Osteoblast (primary cell): Measurements from ENCODE around the gene ADRM1. TPM values are rescaled to one million over a fixed set of nuclear protein-coding genes. Genes with fewer than 3 reads are reported as not detected.

Source experiments
- DNase-seq: peaks from one replicate; pipeline ENCODE4 v3.0.0; 2011; ENCODE audit warnings: low spot score, mixed read lengths; ENCODE audit not compliant: insufficient read length; ENCODE audit errors: missing footprints
- H2AFZ ChIP-seq: 2 replicates; pipeline ENCODE4 v1.6.0; 2011; ENCODE audit warnings: mild to moderate bottlenecking, low read length
- H3K27ac ChIP-seq: 2 replicates; pipeline ENCODE4 v1.5.1; 2011; ENCODE audit warnings: mild to moderate bottlenecking, low read depth, low read length, moderate library complexity
- H3K27me3 ChIP-seq: 2 replicates; pipeline ENCODE4 v1.6.0; 2012; ENCODE audit warnings: mild to moderate bottlenecking, control low read depth, inconsistent platforms, low read length, moderate library complexity; ENCODE audit not compliant: insufficient read depth
- H3K36me3 ChIP-seq: 2 replicates; pipeline ENCODE4 v1.5.1; 2011; ENCODE audit warnings: mild to moderate bottlenecking, low read length, control low read depth, moderate library complexity; ENCODE audit not compliant: insufficient read depth
- H3K4me1 ChIP-seq: 2 replicates; pipeline ENCODE4 v1.5.1; 2011; ENCODE audit warnings: mild to moderate bottlenecking, low read length, control low read depth, moderate library complexity; ENCODE audit not compliant: insufficient read depth
- H3K4me2 ChIP-seq: 2 replicates; pipeline ENCODE4 v1.6.0; 2011; ENCODE audit warnings: mild to moderate bottlenecking, low read length; ENCODE audit not compliant: insufficient read depth
- H3K4me3 ChIP-seq: fragments of 200-600 bp; sonication (generic); 3 replicates; pipeline ENCODE4 v1.5.1; 2012; ENCODE audit warnings: mild to moderate bottlenecking, low read length, inconsistent platforms; ENCODE audit not compliant: insufficient read depth
- H3K79me2 ChIP-seq: 2 replicates; pipeline ENCODE4 v1.6.0; 2012; ENCODE audit warnings: mild to moderate bottlenecking, low read length, control low read depth, inconsistent platforms; ENCODE audit not compliant: insufficient read depth
- H3K9me3 ChIP-seq: 2 replicates; pipeline ENCODE4 v1.5.1; 2011; ENCODE audit warnings: low read depth, low read length, control low read depth
- H4K20me1 ChIP-seq: 2 replicates; pipeline ENCODE4 v1.6.0; 2012; ENCODE audit warnings: mild to moderate bottlenecking, low read length, control low read depth; ENCODE audit not compliant: insufficient read depth
- CTCF ChIP-seq: IDR thresholded peaks from 2 replicates; pipeline ENCODE4 v1.5.1; 2011; ENCODE audit warnings: mild to moderate bottlenecking, low read depth, low read length, moderate library complexity; ENCODE audit errors: extremely low read depth
- total RNA-seq: library from RNA; depleted of rRNA; stranded (reverse); fragments of >200 nt; gene quantifications from 2 replicates; pipeline ENCODE4 v1.2.3, GENCODE V29; 2012

The ADRM1 gene
- total RNA-seq, 1 donor, result 103 TPM

GRCh38 chr20:62328684-62329388 lies 26.0 kb downstream of the ADRM1 start:
- Histone ChIP-seq H3K9me3 (no peaks in the 10 kb centered on the region), H3K27me3 (no peaks in the 10 kb centered on the region), H3K27ac (no peak overlapping the region), H3K4me1 (no peaks in the 10 kb centered on the region), H4K20me1 (no peaks in the 10 kb centered on the region), H3K36me3 (no peaks in the 10 kb centered on the region), H3K4me2 (no peak overlapping the region), H2AFZ (no peak overlapping the region), H3K79me2 (no peaks in the 10 kb centered on the region), H3K4me3 (no peak overlapping the region)
- DNase-seq, result no peak
- no peak for TF ChIP-seq CTCF

- Histone ChIP-seq H3K27ac (no peak overlapping the region), H2AFZ (no peak overlapping the region), H3K4me3 (no peak overlapping the region), H3K79me2 (no peaks in the 10 kb centered on the region), H4K20me1 (no peaks in the 10 kb centered on the region), H3K9me3 (no peaks in the 10 kb centered on the region), H3K36me3 (no peaks in the 10 kb centered on the region), H3K27me3 (no peaks in the 10 kb centered on the region), H3K4me2 (no peak overlapping the region), H3K4me1 (no peaks in the 10 kb centered on the region)
- no peak for TF ChIP-seq CTCF
- no peak for DNase-seq
Measured at GRCh38 chr20:62329389-62330377, 26.9 kb downstream of the ADRM1 start.

GRCh38 chr20:62330576-62331317 lies 27.9 kb downstream of the ADRM1 start:
- H4K20me1 ChIP-seq, result no peaks in the 10 kb centered on the region
- no peak overlapping the region for H2AFZ ChIP-seq
- no peaks in the 10 kb centered on the region for H3K4me1 ChIP-seq
- no peaks in the 10 kb centered on the region for H3K27me3 ChIP-seq
- H3K36me3 ChIP-seq, result no peaks in the 10 kb centered on the region
- no peak for DNase-seq
- no peak overlapping the region for H3K4me3 ChIP-seq
- no peak for TF ChIP-seq CTCF
- no peaks in the 10 kb centered on the region for H3K9me3 ChIP-seq
- H3K4me2 ChIP-seq, result no peak overlapping the region
- H3K79me2 ChIP-seq, result no peaks in the 10 kb centered on the region
- H3K27ac ChIP-seq, result no peak overlapping the region
